CD4-positive, alpha-beta memory T cell (primary cell): Measurements from ENCODE around the gene MTMR11. TPM values are rescaled to one million over a fixed set of nuclear protein-coding genes. Genes with fewer than 3 reads are reported as not detected.
"Not testable (repeated sequence)": the region's sequence is repeated elsewhere in the genome, so short reads cannot be mapped to it uniquely, and the experiment has no call there.

Experiments used
- CTCF ChIA-PET: fragments of 350-600 bp; sonication (Branson Sonifier 250); formaldehyde crosslinking; loops from one replicate; lab custom pipeline; 2021; ENCODE audit warnings: inconsistent platforms; ENCODE audit not compliant: partially characterized antibody; lab: Charles Lee
- POLR2A ChIA-PET: fragments of 350-600 bp; sonication (Branson Sonifier 250); formaldehyde crosslinking; loops from one replicate; lab custom pipeline; 2021; ENCODE audit not compliant: partially characterized antibody; lab: Charles Lee
- DNase-seq, 5 donors: peaks; one replicate each; pipeline versions ENCODE4 v3.0.0 to v3.0.0-alpha.2; 2020 to 2022; ENCODE audit warnings: mixed read lengths in 1 of 5
- H3K27ac ChIP-seq: one replicate; pipeline ENCODE4 v1.7.0; 2013; ENCODE audit warnings: low read depth, low read length
- H3K27me3 ChIP-seq: 2 replicates; pipeline ENCODE4 v1.7.0; 2013; ENCODE audit warnings: mild to moderate bottlenecking, low read length, moderate library complexity; ENCODE audit not compliant: insufficient read depth
- H3K36me3 ChIP-seq: 2 replicates; pipeline ENCODE4 v1.7.0; 2013; ENCODE audit warnings: mild to moderate bottlenecking, low read length, moderate library complexity; ENCODE audit not compliant: insufficient read depth
- H3K4me1 ChIP-seq: 2 replicates; pipeline ENCODE4 v1.7.0; 2013; ENCODE audit warnings: mild to moderate bottlenecking, low read length, moderate library complexity; ENCODE audit not compliant: insufficient read depth
- H3K4me3 ChIP-seq, 2 donors: one replicate each; pipeline ENCODE4 v1.7.0; 2013; ENCODE audit warnings: low read length in 2 of 2, mild to moderate bottlenecking in 1 of 2
- H3K9me3 ChIP-seq, 2 donors: one replicate each; pipeline ENCODE4 v1.7.0; 2013; ENCODE audit warnings: low read length in 2 of 2, control low read depth in 1 of 2; ENCODE audit not compliant: control insufficient read depth in 1 of 2
- H3K27ac Mint-ChIP-seq, 7 donors: one replicate each; pipeline ENCODE4 v1.8.0; 2020 to 2021; ENCODE audit warnings: mixed read lengths in 7 of 7, mild to moderate bottlenecking in 6 of 7, inconsistent platforms in 3 of 7, moderate library complexity in 3 of 7
- H3K27me3 Mint-ChIP-seq, 2 donors: one replicate each; pipeline ENCODE4 v1.8.0; 2020 to 2021; ENCODE audit warnings: mixed read lengths in 2 of 2
- H3K36me3 Mint-ChIP-seq, 2 donors: one replicate each; pipeline ENCODE4 v1.8.0; 2020 to 2021; ENCODE audit warnings: mixed read lengths in 2 of 2, inconsistent platforms in 1 of 2, mild to moderate bottlenecking in 1 of 2
- H3K4me1 Mint-ChIP-seq, 4 donors: one replicate each; pipeline ENCODE4 v1.8.0; 2020 to 2021; ENCODE audit warnings: mixed read lengths in 4 of 4, mild to moderate bottlenecking in 1 of 4
- H3K4me3 Mint-ChIP-seq, 8 donors: one replicate each; pipeline ENCODE4 v1.8.0; 2020 to 2021; ENCODE audit warnings: mixed read lengths in 8 of 8, mild to moderate bottlenecking in 7 of 8, moderate library complexity in 6 of 8, inconsistent platforms in 3 of 8
- H3K9me3 Mint-ChIP-seq, 8 donors: one replicate each; pipeline ENCODE4 v1.8.0; 2020 to 2021; ENCODE audit warnings: mixed read lengths in 8 of 8, mild to moderate bottlenecking in 5 of 8, inconsistent platforms in 3 of 8, moderate library complexity in 1 of 8
- intact Hi-C: fragments of 100-400 bp; cut with micrococcal nuclease; formaldehyde crosslinking; loops from one replicate; pipeline ENCODE4 v1.15.1; 2023
- polyA plus RNA-seq, 2 donors: library from polyadenylated mRNA; unstranded; fragments of 300-500 nt; fragmentation: Illumina TruSeq; gene quantifications; one replicate each; pipeline ENCODE4 v1.2.3, GENCODE V29; 2021
- total RNA-seq, 2 experiments: library from RNA; stranded (reverse); gene quantifications; one replicate each; pipeline ENCODE4 v1.2.3, GENCODE V29; 2021

The MTMR11 gene
- total and polyA plus RNA-seq, 4 experiments from 2014 or later: 0.28 to 2.1 (median 1.3) TPM; not detected in 1

DNA sequence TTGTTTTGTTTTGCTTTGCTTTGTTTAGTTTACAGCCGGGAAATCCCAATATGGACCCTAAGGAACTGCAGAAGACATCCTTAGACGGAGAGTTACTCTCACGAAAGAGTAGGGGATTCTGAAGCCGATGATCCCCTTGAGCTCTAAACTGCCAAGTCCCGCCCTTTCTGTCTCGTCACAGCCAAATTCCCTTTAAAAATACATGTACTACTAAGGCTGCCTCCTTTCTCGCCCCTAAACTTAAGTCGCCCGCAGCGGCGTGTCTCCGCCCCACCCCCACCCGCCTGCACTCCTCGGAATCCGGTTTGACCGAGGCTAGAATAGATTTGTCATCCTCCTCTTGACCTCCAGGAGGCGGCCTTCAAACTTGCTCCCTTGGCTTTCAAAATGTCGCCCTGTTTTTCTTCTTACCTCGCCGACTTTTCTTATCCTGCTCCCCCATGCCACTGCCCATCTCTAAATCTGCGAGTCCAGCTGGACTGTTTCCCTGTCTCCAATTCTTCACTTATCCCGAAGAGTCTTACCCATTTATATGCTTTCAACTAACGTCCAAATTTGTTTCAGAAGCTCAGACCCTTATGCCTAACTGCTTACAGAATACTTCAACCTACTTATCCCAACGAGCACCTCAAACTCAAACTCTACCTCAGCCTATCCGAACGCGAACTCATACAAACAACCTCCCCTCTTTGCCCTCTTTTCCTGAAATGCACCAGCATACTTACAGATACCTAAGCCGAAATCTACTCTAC, 48.3 kb downstream of the MTMR11 start:
- Histone ChIP-seq H3K9me3 (no peaks in the 10 kb centered on the region), H3K36me3 (no peaks in the 10 kb centered on the region), H3K27ac (peak overlapping the region; percentile 88), H3K4me1 (peaks cover 23% of the 10 kb centered on the region), H3K27me3 (no peaks in the 10 kb centered on the region), H3K4me3 (peak overlapping the region; percentile 45 to 82)
- no peaks in the 10 kb centered on the region for H3K9me3 Mint-ChIP-seq
- peak in 1 of 5 donors; percentile 84 for DNase-seq
- POLR2A ChIA-PET: interaction anchor here (0.6 to 7.2 kb wide), 39 partner anchors 8 to 1366 kb away, joined by 3 to 526 read pairs (median 15); partner anchors contain the start of genes ANP32E, BOLA1, ENSA and GOLPH3L
- H3K27me3 Mint-ChIP-seq: no peaks in the 10 kb centered on the region
- CTCF ChIA-PET: interaction anchor here (0.7 to 2.9 kb wide), 11 partner anchors 8 to 299 kb away, joined by 3 to 19 read pairs (median 5); partner anchors contain the start of genes BOLA1 and SF3B4
- no peaks in the 10 kb centered on the region for H3K36me3 Mint-ChIP-seq
- intact Hi-C loops: no loop called here
- H3K27ac Mint-ChIP-seq: no peak overlapping the region
- H3K4me1 Mint-ChIP-seq: peaks cover 0 to 9% (median 1%) of the 10 kb centered on the region in 4 donors
- H3K4me3 Mint-ChIP-seq: no peak overlapping the region

DNA sequence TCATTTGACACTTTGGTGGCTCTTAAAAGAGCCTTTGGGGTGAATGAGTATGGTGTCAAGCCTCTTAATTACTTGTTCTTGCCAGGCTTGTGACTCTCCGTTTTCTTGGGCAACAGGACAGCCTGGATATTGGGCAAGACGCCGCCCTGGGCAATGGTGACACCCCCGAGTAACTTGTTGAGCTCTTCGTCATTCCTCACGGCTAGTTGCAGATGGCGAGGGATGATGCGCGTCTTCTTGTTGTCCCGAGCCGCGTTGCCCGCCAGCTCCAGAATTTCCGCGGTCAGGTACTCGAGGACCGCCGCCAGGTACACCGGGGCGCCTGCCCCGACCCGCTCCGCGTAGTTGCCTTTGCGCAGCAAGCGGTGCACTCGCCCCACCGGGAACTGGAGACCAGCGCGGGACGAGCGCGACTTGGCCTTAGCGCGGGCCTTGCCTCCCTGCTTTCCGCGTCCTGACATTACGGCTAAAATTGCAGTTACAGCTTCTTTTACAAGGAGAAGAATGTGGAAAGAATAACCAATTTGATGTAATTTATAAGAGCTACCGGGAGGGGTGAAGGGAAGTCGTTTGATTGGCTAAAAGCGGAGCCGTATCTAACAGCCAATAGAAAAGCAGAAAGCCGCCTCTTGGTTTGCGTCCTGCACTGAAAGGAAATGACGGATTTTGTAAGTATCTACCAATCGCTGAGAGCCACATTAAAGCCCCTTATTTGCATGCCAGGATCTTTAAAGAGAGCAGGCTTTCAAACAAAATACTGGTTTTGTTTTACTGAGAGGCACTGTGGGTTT, 49.0 kb downstream of the MTMR11 start:
- H3K27me3 ChIP-seq: no peaks in the 10 kb centered on the region
- Mint-ChIP-seq H3K4me1 (peaks cover 0 to 10% (median 1%) of the 10 kb centered on the region in 4 donors), H3K9me3 (no peaks in the 10 kb centered on the region), H3K36me3 (no peaks in the 10 kb centered on the region), H3K27ac (no peak overlapping the region), H3K4me3 (no peak overlapping the region), H3K27me3 (no peaks in the 10 kb centered on the region)
- H3K36me3 ChIP-seq: no peaks in the 10 kb centered on the region
- ChIA-PET CTCF (interaction anchor here (1.0 to 2.9 kb wide), 11 partner anchors 12 to 300 kb away, joined by 3 to 19 read pairs (median 6); partner anchors contain the start of genes BOLA1, SF3B4 and VPS45), POLR2A (interaction anchor here (0.6 to 7.2 kb wide), 50 partner anchors 8 to 1394 kb away, joined by 3 to 526 read pairs (median 8); partner anchors contain the start of genes ANP32E, APH1A, BOLA1 and CIART)
- peaks cover 24% of the 10 kb centered on the region for H3K4me1 ChIP-seq
- peak; percentile 89 to 96 (median 95) for DNase-seq
- intact Hi-C loops: loop anchor here (1.0 kb wide), 1 partner anchor 40 kb away; the partner anchor contains the start of gene SF3B4
- H3K27ac ChIP-seq: peak overlapping the region; percentile 88
- peak overlapping the region; percentile 45 to 82 for H3K4me3 ChIP-seq
- H3K9me3 ChIP-seq: no peaks in the 10 kb centered on the region

- intact Hi-C loops: loop anchor here (1.0 kb wide), 1 partner anchor 40 kb away; the partner anchor contains the start of gene SF3B4
- H3K4me3 Mint-ChIP-seq, H3K27ac Mint-ChIP-seq, H3K9me3 Mint-ChIP-seq, DNase-seq, H3K36me3 Mint-ChIP-seq, H3K27me3 Mint-ChIP-seq, H3K27me3 ChIP-seq, H3K9me3 ChIP-seq, H3K36me3 ChIP-seq: not testable (repeated sequence)
- ChIA-PET POLR2A (interaction anchor here (0.7 to 7.2 kb wide), 45 partner anchors 9 to 1395 kb away, joined by 3 to 526 read pairs (median 9); partner anchors contain the start of genes ANP32E, APH1A, BOLA1 and CIART), CTCF (interaction anchor here (1.6 to 2.9 kb wide), 8 partner anchors 12 to 300 kb away, joined by 4 to 19 read pairs (median 11); partner anchors contain the start of genes BOLA1 and VPS45)
- peak overlapping the region; percentile 88 for H3K27ac ChIP-seq
- peaks cover 24% of the 10 kb centered on the region for H3K4me1 ChIP-seq
- peak overlapping the region; percentile 45 to 82 for H3K4me3 ChIP-seq
- H3K4me1 Mint-ChIP-seq: peaks cover 5 to 15% (median 6%) of the 10 kb centered on the region in 4 donors
Measured at GRCh38 chr1:149887196-149887455, 49.6 kb downstream of the MTMR11 start.

- Mint-ChIP-seq H3K9me3 (no peaks in the 10 kb centered on the region), H3K4me1 (peaks cover 8 to 19% (median 10%) of the 10 kb centered on the region in 4 donors), H3K4me3 (no peak overlapping the region), H3K27me3 (no peaks in the 10 kb centered on the region), H3K27ac (no peak overlapping the region), H3K36me3 (no peaks in the 10 kb centered on the region)
- H3K9me3 ChIP-seq: no peaks in the 10 kb centered on the region
- peak; percentile 94 to 97 (median 96) for DNase-seq
- ChIA-PET CTCF (interaction anchor here (1.4 to 2.9 kb wide), 9 partner anchors 13 to 301 kb away, joined by 4 to 19 read pairs (median 9); partner anchors contain the start of genes BOLA1 and VPS45), POLR2A (interaction anchor here (0.9 to 7.2 kb wide), 44 partner anchors 9 to 1368 kb away, joined by 3 to 526 read pairs (median 10); partner anchors contain the start of genes ANP32E, APH1A, BOLA1 and CIART)
- no peaks in the 10 kb centered on the region for H3K36me3 ChIP-seq
- H3K4me3 ChIP-seq: peak overlapping the region; percentile 75 to 82
- peaks cover 27% of the 10 kb centered on the region for H3K4me1 ChIP-seq
- intact Hi-C loops: loop anchor here (1.0 kb wide), 4 partner anchors 13 to 350 kb away; partner anchors contain the start of genes ANP32E, BOLA1 and SF3B4
- H3K27ac ChIP-seq: peak overlapping the region; percentile 88
- no peaks in the 10 kb centered on the region for H3K27me3 ChIP-seq
Measured at GRCh38 chr1:149886396-149887195, 50.1 kb downstream of the MTMR11 start.

DNA sequence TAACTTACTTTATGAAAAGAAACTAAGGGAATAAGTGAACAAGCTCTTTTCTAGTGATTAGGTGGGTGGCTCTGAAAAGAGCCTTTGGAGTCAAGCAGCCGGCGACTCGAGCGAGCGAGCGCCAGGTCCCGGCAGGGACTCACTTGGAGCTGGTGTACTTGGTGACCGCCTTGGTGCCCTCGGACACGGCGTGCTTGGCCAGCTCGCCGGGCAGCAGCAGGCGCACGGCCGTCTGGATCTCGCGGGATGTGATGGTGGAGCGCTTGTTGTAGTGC, 50.6 kb downstream of the MTMR11 start:
- intact Hi-C loops: loop anchor here (1.0 kb wide), 3 partner anchors 13 to 350 kb away; partner anchors contain the start of genes ANP32E and BOLA1
- H3K27me3 ChIP-seq, DNase-seq, H3K36me3 Mint-ChIP-seq, H3K27ac Mint-ChIP-seq, H3K36me3 ChIP-seq, H3K27me3 Mint-ChIP-seq, H3K9me3 Mint-ChIP-seq, H3K9me3 ChIP-seq, H3K4me3 Mint-ChIP-seq: not testable (repeated sequence)
- Histone ChIP-seq H3K4me3 (peak overlapping the region; percentile 75 to 81), H3K4me1 (peaks cover 27% of the 10 kb centered on the region), H3K27ac (peak overlapping the region; percentile 88)
- CTCF ChIA-PET: interaction anchor here (1.4 to 2.9 kb wide), 4 partner anchors 13 to 42 kb away, joined by 4 to 15 read pairs (median 8); partner anchors contain the start of gene BOLA1
- peaks cover 10 to 20% (median 12%) of the 10 kb centered on the region in 4 donors for H3K4me1 Mint-ChIP-seq
- POLR2A ChIA-PET: interaction anchor here (0.9 to 7.2 kb wide), 31 partner anchors 10 to 1369 kb away, joined by 3 to 526 read pairs (median 18); partner anchors contain the start of genes ANP32E, APH1A, BOLA1 and MCL1
